ENCODE results near the gene UQCC2.

Gene UQCC2

DNA sequence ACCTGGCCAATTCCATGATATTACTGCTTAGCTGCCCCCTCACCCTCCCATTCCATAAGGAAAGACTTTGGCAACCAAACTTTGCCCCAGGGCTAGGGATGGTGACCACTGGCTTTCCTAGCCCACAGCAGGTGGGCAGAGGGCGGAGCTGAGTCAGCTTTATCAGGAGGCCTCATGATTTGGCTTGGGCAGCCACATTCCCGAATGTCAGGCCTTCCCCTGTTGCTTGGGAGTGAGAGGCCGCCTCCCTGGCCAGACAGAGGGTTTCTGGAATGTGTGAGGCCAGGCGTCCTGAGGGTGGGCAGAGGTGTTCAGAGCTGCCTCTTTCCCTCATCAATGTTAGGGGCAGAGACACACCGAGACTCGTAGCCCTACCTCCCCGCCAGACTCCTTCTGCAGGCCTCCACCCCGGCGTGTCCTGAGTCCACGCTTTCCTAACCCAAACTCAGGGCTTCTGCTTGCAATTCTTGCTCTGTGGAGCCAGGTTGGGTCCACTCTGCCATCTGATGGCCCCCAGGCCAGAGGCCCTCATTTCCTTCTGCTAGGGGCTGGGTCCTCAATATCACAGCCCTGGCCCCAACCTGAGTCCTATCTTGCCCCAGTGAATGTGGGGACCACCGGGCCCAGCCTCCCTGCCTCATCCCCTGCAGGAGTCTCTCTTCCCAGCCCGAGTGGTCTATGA, 19.3 kb downstream of the UQCC2 start:
- DNase-seq (ENCODE audit: low read depth in 2 of 3, low spot score in 2 of 3): no peak

DNA sequence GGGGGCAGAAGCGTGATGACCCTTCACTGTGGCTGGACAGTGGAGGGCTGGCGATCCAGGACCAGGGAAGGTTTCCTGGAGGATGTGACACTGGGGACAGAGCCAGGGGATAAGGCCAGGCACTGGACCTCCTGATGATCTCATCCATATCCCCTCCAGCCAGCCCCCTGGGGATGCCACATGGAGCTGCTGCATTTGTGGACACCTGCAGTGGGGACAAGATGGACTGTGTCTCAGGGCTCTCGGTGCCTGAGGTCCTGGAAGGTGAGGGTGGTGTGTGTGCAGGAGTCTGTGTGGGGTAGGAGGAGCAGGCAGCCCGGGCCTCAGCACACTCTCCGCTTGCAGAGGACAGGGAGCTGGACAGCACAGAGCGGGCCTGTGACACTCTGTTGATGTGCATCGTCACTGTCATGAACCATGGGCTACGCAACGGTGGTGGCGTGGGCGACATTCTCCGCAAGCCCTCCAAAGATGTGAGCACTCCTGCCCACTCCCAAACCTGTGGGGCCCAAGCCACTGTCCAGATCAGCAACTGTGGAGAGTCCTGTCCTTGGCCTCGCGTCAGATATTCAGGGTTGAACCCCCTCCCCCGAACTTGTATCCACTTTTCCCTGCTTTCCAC, 19.9 kb downstream of the UQCC2 start:
- no peak for DNase-seq (ENCODE audit: low read depth in 2 of 3, low spot score in 2 of 3)

DNA sequence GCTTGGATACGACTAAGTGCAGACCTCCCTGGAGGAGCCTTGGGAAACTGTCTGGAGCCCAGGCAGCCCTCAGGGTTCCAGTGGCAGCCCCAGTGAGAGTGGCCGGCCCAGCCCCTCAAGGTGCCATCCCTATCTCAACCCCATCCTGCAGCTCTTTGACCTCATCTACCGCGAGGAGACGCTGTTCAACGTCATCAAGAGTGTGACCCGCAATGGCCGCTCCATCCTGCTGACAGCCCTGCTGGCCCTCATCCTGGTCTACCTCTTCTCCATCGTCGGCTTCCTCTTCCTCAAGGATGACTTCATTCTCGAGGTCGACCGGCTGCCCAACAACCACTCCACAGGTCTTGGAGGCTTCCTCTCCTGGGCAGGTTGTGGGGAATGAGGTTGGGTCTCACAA, 20.7 kb downstream of the UQCC2 start:
- DNase-seq (ENCODE audit: low read depth in 2 of 3, low spot score in 2 of 3): no peak

DNA sequence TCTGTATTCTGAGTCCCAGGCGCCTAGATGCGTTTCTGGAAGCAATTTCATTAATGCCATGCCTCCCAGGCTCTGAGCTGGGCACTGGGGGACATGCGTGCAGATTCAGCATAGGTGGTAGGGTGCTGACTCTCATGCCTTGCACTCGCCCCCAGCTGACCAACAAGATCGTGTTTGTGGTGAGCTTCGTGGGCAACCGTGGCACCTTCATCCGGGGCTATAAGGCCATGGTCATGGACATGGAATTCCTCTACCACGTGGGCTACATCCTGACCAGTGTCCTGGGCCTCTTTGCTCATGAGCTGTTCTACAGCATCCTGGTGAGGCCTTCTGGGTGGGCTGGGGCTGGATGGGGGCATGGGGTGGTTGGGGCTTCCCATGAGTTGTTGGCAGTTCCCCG, 21.6 kb downstream of the UQCC2 start:
- no peak for DNase-seq (ENCODE audit: low read depth in 2 of 3, low spot score in 2 of 3)

DNA sequence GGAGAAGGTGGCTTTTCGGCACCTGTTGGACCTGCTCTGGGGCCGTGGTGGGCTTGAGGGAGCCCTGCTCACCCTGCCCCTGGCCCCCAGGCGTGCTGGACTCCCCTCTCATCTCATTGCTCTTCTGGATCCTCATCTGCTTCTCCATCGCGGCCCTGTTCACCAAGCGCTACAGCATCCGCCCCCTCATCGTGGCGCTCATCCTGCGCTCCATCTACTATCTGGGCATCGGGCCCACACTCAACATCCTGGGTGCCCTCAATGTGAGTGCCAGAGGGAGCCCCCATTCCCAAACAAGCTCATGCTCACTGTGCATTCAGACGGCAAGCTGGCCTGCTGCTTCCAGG, 22.4 kb downstream of the UQCC2 start:
- no peak for DNase-seq (ENCODE audit: low read depth in 2 of 3, low spot score in 2 of 3)

DNA sequence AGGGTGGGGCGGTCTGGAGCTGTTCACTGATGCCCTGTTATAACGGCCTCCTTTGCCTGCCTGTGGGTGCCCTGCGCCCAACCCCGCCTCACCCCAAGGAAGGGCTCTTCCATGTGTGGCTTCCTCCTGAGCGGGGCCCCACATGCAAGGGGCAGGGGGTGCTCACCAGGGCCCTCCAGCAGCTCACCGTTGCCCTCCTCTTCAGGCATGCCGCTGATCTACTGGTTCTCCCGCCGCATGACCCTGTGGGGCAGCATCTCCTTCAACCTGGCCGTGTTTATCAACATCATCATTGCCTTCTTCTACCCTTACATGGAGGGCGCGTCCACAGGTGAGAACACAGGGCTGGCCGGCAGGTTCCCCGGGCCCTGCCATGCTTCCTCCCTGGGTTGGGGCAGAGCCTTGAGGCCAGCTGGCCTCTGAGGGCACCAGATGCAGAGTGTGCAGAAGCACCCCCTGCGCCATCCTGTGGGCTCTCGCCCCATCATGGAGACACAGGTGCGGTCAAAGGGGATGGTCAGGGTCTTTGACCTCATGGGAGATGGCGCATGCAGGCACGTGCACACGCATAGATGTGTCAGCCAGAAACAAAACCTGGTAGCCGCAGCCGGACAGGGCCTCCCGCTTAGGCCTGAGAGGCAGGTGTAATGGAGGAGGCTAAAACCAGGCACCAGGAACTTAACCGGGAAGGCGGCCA, 22.9 kb downstream of the UQCC2 start:
- DNase-seq (ENCODE audit: low read depth in 2 of 3, low spot score in 2 of 3): no peak

DNA sequence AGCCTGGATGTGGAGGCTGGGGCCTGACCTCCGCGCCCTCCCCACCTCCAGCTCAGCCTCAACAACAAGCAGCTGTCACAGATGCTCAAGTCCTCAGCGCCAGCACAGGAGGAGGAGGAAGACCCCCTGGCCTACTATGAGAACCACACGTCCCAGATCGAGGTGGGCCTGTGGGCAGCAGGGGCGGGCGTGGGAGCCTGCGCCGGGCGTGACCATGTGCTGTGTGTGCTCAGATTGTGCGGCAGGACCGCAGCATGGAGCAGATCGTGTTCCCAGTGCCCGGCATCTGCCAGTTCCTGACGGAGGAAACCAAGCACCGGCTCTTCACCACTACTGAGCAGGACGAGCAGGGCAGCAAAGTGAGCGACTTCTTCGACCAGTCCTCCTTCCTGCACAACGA, 23.5 kb downstream of the UQCC2 start:
- DNase-seq (ENCODE audit: low read depth in 2 of 3, low spot score in 2 of 3): no peak

DNA sequence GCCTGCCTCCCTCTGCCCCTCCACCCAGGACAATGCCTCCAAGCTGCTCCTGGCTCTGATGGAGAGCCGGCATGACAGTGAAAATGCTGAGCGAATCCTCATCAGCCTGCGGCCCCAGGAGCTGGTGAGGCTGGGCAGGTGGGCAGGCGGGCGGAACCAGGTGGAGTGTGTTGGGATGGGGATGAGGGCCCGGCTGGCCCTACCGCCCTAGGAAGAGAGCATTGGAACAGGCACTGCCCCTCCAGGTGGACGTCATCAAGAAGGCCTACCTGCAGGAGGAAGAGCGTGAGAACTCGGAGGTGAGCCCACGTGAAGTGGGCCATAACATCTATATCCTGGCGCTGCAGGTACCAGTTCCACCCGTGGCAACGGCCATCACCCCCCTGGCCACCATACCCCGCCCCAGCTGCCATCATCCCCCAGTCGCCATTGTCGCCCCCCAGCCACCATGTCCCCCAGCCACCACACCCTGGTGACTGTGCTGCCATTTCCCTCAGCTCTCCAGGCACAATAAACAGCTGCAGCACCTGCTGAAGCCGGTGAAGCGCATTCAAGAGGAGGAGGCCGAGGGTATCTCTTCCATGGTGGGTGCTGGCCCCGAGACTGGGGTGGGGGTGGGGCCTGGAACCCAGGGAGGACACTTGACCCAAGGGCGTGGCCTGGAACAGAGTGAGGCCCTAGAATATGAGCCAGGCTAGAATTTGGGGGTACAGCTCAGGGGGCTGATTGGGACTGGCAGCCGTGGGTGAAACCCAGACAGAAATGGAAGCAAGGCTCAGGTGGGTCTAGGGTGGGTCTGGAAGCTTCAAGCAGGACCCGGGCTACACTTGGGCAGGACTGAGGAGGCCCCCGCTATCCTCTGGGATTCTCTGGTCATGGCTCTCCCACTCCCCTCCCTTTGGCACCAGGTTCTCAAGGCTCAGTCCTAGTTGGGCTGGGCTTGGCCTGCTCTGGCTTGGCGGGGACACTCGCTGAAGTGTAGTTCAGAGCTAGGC, 24.2 kb downstream of the UQCC2 start:
- no peak for DNase-seq (ENCODE audit: low read depth in 2 of 3, low spot score in 2 of 3)

DNA sequence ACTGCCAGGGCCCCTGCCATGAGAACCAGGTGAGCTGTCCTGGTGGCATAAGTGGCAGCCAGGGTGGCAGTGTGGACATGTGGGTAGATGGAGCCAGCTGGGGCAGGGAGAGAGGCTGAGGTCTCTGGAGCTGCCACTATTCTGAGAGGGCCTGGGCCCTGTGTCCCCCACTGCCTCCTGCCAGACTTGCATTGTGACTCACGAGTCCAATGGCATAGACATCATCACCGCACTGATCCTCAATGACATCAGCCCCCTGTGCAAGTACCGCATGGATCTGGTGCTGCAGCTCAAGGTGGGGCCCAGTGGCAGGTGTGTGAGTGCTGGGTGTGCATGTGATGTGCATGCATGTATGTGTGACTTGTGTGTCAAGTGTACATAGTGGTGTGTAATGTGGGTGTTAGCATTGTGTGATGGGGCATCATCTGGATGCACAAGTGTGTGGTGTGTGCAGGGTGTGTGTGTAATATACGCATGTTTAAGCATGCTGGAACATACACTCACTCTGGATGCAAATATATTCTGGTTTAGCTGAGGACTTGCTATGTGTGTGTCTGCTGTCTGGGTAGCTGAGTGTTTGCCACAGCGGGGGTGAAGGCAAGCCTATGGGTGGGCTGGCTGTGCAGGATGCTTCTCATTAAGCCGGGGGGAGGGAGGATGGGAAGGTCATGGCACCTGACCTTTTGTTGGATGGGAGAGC, 25.1 kb downstream of the UQCC2 start:
- DNase-seq (ENCODE audit: low read depth in 2 of 3, low spot score in 2 of 3): no peak

DNA sequence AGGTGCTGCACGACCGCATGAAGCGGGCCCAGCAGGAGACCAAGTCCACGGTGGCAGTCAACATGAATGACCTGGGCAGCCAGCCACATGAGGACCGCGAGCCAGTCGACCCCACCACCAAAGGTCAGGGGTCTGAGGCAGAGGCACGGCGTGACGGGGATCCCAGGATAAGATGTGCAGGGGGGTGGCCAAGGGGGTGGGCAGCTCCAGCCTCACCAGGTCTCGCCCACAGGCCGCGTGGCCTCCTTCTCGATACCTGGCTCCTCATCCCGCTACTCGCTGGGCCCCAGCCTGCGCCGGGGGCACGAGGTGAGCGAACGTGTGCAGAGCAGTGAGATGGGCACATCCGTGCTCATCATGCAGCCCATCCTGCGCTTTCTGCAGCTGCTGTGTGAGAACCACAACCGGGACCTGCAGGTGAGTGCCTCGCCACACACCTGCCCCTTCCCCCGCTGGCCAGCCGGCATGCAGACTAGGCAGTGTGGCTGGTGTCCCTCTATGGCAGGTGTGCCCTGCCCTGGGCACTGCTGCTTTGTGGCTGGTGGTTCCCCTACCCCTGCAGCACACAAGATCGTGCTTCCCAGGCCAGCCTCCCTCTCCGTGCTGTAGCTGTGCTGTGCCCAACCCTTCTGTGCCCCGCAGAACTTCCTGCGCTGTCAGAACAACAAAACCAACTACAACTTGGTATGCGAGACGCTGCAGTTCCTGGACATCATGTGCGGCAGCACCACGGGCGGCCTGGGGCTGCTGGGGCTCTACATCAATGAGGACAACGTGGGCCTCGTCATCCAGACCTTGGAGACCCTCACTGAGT, 25.9 kb downstream of the UQCC2 start:
- DNase-seq (ENCODE audit: low read depth in 2 of 3, low spot score in 2 of 3): no peak

DNA sequence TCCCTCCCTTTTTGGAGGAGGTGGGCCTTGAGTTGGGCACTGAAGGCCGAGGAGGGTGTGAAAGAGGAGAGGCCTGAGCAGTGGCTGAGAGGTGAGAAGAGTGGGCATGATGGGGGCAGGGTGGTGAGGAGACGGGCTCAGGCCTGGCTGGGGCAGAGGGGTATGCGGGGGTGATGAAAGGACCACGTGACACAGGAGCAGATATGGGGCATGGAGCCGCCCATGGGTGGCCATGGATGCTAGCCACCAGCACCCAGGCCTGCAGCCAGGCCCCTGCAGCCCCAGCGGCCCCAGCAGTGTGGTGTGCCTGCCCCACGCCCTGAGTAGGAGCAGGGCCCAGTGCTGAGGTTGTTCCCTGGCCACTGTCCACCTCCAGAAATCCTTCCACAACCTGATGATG, 26.5 kb downstream of the UQCC2 start:
- DNase-seq (ENCODE audit: low read depth in 2 of 3, low spot score in 2 of 3): no peak

DNA sequence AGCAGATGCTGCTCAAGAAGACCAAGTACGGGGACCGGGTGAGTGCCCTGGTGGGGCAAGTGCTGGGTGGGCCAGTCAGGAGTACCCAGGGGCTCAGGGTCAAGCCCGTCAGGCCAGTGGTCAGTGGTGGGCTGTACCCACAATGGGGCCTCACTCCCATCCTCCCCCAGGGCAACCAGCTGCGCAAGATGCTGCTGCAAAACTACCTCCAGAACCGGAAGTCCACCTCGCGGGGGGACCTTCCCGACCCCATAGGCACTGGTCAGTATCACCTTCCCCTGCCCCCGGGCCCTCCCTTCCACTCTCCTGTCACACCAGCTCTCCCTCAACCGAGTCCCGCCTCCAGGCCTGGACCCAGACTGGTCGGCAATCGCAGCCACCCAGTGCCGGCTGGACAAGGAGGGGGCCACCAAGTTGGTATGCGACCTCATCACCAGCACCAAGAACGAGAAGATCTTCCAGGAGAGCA, 27.0 kb downstream of the UQCC2 start:
- DNase-seq (ENCODE audit: low read depth in 2 of 3, low spot score in 2 of 3): no peak

DNA sequence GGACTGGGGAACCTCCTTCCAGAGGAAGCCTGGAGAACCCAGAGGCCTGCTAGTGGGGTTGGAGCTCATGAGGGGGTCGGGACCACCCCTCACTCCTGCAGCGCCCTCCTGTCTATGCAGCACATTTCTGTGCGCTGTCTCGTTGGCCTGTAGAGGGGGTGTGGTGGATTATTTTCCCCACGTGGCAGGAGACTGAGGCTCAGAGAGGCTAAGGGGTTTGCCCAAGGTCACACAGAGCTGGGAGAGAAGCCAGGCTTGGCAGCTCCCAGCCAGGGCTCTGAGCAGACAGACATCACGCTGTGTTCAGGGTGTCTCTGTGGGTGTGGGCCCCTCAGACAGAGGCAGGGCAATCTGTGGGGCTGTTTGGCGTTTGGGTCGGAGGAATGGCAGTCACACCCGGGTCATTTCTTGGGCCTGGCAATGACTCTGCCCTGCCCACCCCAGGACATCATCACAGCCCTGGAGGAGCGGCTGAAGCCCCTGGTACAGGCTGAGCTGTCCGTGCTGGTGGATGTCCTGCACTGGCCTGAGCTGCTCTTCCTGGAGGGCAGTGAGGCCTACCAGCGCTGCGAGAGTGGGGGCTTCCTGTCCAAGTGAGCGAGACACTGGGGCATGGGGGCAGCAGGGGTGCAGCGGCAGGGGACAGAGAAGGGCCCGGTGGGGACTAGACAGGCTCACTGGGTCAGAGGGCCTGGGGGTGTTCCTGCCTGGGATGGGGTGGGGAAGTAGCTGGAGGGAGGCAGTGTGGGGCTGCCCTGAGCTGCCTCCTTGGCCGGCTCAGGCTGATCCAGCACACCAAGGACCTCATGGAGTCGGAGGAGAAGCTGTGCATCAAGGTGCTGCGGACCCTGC, 27.7 kb downstream of the UQCC2 start:
- DNase-seq (ENCODE audit: low read depth in 2 of 3, low spot score in 2 of 3): no peak

DNA sequence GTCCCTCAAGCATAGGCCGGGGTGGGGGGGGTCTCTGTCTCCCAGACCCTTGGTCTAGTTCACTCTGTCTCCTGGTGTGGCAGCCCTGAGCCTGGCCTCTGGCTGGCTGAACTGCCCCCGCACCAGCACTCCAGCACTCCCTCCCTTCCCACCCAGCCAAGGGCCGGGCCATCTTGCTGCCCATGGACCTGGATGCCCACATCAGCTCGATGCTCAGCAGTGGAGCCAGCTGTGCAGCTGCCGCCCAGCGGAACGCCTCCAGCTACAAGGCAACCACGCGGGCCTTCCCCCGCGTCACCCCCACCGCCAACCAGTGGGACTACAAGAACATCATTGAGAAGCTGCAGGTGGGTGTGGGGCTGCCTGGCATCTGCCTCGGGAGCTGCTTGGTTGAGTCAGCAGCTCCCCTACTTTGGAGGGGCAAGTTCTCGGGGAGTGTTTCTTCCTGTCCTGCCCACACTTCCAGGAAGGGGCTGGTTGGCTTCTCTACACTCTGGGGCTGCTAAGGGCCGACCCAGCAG, 28.4 kb downstream of the UQCC2 start:
- no peak for DNase-seq (ENCODE audit: low read depth in 2 of 3, low spot score in 2 of 3)

DNA sequence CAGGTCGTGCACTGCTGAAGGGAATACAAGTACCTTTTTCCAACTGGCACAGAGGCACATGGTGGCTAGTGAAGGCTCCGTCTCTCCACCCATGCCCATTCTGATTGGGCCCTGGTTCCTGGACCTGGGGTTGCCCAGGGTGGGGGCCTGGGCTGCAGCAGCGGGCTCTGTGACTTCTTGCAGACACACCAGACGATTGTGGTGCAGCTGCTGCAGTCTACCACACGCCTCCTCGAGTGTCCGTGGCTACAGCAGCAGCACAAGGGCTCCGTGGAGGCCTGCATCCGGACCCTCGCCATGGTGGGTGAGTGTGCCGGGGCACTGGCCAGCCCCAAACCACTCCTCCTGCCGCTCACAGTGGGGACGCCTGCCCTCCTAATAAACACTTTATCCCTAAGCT, 29.2 kb downstream of the UQCC2 start:
- no peak for DNase-seq (ENCODE audit: low read depth in 2 of 3, low spot score in 2 of 3)

DNA sequence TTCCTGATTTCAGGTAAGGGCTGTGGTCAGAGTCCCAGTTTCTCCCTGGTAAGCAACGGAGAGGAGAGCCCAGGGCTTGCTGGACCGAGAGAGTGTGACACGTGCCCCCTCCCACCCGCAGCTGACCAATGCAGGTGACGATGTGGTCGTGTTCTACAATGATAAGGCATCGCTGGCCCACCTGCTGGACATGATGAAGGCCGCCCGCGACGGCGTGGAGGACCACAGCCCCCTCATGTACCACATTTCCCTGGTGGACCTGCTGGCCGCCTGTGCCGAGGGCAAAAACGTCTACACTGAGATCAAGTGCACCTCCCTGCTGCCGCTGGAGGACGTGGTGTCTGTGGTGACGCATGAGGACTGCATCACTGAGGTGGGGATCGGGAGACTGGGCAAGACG, 31.7 kb downstream of the UQCC2 start:
- DNase-seq (ENCODE audit: low read depth in 2 of 3, low spot score in 2 of 3): no peak

DNA sequence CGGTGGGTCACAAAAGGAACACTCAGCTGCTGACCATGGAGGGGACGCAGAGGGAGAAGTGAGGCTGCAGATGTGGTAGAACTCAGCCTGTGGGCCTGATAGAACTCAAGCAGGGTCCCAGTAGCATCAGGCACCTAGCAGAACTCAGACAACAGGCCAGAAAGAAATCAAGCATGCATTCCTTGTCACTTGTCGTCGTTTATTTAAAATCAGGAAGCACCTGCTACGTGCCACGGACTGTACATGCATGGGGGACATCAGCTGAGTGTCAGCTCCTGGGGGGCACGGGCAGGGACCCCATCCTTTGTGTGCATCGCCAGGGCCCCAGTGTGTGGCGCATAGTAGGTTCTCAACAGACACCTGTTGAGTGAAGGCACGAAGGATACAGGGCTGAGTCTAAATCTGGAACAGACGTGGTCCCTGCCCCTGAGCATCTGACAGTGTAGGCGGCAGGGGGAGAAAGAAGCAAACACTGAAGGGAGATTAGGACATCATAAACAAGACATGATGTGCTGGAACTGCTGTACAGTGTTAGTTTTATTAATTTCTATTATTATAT, 32.5 kb downstream of the UQCC2 start:
- DNase-seq (ENCODE audit: low read depth in 2 of 3, low spot score in 2 of 3): no peak

DNA sequence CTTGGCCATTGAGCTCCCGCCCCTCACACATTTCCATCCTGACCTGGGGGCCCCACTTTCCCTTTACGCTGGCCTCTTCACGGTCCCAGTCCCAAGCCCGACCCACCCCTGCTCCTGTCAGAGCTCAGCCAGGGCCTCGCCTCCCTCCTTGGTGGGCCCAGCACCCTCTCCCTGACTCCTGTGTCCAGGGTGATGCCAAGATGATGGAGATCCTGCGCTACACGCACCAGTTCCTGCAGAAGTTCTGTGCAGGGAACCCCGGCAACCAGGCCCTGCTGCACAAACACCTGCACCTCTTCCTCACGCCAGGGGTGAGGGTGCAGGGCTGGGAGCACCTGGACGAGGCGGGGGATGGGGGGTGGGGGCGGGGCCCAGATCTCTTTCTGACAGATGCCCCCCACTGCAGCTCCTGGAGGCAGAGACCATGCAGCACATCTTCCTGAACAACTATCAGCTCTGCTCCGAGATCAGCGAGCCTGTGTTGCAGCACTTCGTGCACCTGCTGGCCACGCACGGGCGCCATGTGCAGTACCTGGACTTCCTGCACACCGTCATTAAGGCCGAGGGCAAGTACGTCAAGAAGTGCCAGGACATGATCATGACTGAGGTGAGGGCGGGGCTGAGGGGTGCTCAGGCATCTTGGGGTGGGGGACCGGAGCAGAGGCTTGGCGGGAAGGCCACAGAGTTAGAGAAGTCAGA, 33.1 kb downstream of the UQCC2 start:
- no peak for DNase-seq (ENCODE audit: low read depth in 2 of 3, low spot score in 2 of 3)
